GM23338 (cell line): ENCODE data around the gene HOXA11. TPM values are rescaled to one million over a fixed set of nuclear protein-coding genes. Genes with fewer than 3 reads are reported as not detected.
A peak's percentile ranks its signal among the peaks of the same experiment; 100 is the strongest.

Source experiments
- ATAC-seq: fragments of 200-7000 bp; cut with Tn5 transposase; 3 replicates; pipeline ENCODE4 v1.9.1; 2020
- DNase-seq: peaks from one replicate; pipeline ENCODE4 v3.0.0-alpha.2; 2015; ENCODE audit warnings: low spot score
- H2AFZ ChIP-seq: fragments of 200-600 bp; sonication (generic); 2 replicates; pipeline ENCODE4 v1.8.0; 2016; ENCODE audit warnings: antibody characterized with exemption, mild to moderate bottlenecking, moderate library complexity
- H3F3A ChIP-seq: fragments of 200-600 bp; sonication (generic); replicated peaks from 2 replicates; pipeline ENCODE4 v1.8.0; 2017; ENCODE audit warnings: antibody characterized with exemption, mixed run types, low read depth
- H3K27ac ChIP-seq: fragments of 200-600 bp; sonication (generic); 2 replicates; pipeline ENCODE4 v1.6.1; 2016; ENCODE audit warnings: low read depth
- H3K27me3 ChIP-seq: fragments of 200-600 bp; sonication (generic); 2 replicates; pipeline ENCODE4 v1.8.0; 2016; ENCODE audit warnings: mild to moderate bottlenecking, mixed run types, moderate library complexity; ENCODE audit not compliant: insufficient read depth
- H3K36me3 ChIP-seq: fragments of 200-600 bp; sonication (generic); 2 replicates; pipeline ENCODE4 v1.8.0; 2016; ENCODE audit warnings: mild to moderate bottlenecking; ENCODE audit not compliant: insufficient read depth
- H3K4me1 ChIP-seq: fragments of 200-600 bp; sonication (generic); 2 replicates; pipeline ENCODE4 v1.8.0; 2016; ENCODE audit warnings: mild to moderate bottlenecking, moderate library complexity; ENCODE audit not compliant: insufficient read depth
- H3K4me2 ChIP-seq: fragments of 200-600 bp; sonication (generic); 2 replicates; pipeline ENCODE4 v1.7.1; 2017; ENCODE audit warnings: mixed run types
- H3K4me3 ChIP-seq: fragments of 200-600 bp; sonication (generic); 2 replicates; pipeline ENCODE4 v1.6.1; 2016; ENCODE audit warnings: mixed run types
- H3K79me2 ChIP-seq: fragments of 200-600 bp; sonication (generic); replicated peaks from 2 replicates; pipeline ENCODE4 v1.8.0; 2017; ENCODE audit warnings: mild to moderate bottlenecking; ENCODE audit not compliant: insufficient read depth
- H3K9me2 ChIP-seq: fragments of 200-600 bp; sonication (generic); 2 replicates; pipeline ENCODE4 v1.8.0; 2017; ENCODE audit not compliant: insufficient read depth
- H4K20me1 ChIP-seq: fragments of 200-600 bp; sonication (generic); replicated peaks from 2 replicates; pipeline ENCODE4 v1.8.0; 2017; ENCODE audit warnings: mild to moderate bottlenecking; ENCODE audit not compliant: insufficient read depth
- H3K27ac Mint-ChIP-seq: 2 replicates; pipeline ENCODE4 v1.8.0; 2020; ENCODE audit warnings: inconsistent platforms, mild to moderate bottlenecking, moderate library complexity, mixed read lengths
- H3K27me3 Mint-ChIP-seq: 3 replicates; pipeline ENCODE4 v1.8.0; 2022; ENCODE audit warnings: low read depth, mild to moderate bottlenecking, moderate library complexity, mixed read lengths, inconsistent platforms; ENCODE audit not compliant: insufficient read depth, poor library complexity
- H3K36me3 Mint-ChIP-seq: 3 replicates; pipeline ENCODE4 v1.8.0; 2021; ENCODE audit warnings: low read depth, mild to moderate bottlenecking, inconsistent platforms, moderate library complexity, mixed read lengths
- H3K4me1 Mint-ChIP-seq: 3 replicates; pipeline ENCODE4 v1.8.0; 2020; ENCODE audit warnings: mild to moderate bottlenecking, inconsistent platforms, mixed read lengths
- H3K4me3 Mint-ChIP-seq: 3 replicates; pipeline ENCODE4 v1.8.0; 2021; ENCODE audit warnings: moderate library complexity, mild to moderate bottlenecking, inconsistent platforms, mixed read lengths
- H3K9me3 Mint-ChIP-seq: 3 replicates; pipeline ENCODE4 v1.8.0; 2020; ENCODE audit warnings: moderate library complexity, mild to moderate bottlenecking, inconsistent platforms, mixed read lengths
- CTCF ChIP-seq, 2 experiments: fragments of 200-600 bp in 1 of 2; sonication (generic) in 1 of 2; conservative IDR thresholded peaks; 2 replicates each; pipeline versions ENCODE4 v1.5.1 to v1.6.1; 2016 to 2017; ENCODE audit warnings: antibody characterized with exemption in 2 of 2, low read depth in 2 of 2, mild to moderate bottlenecking in 2 of 2, moderate library complexity in 1 of 2
- EZH2 ChIP-seq: fragments of 200-600 bp; sonication (generic); IDR thresholded peaks from one replicate; pipeline ENCODE4 v1.8.0; 2017; ENCODE audit warnings: antibody characterized with exemption, mild to moderate bottlenecking, low read depth; ENCODE audit not compliant: unreplicated experiment
- EZH2phosphoT487 ChIP-seq: fragments of 200-600 bp; sonication (generic); IDR thresholded peaks from one replicate; pipeline ENCODE4 v1.8.1; 2018; ENCODE audit warnings: antibody characterized with exemption; ENCODE audit not compliant: unreplicated experiment
- JUNB ChIP-seq: IDR thresholded peaks from one replicate; pipeline ENCODE4 v1.6.1; 2016; ENCODE audit warnings: antibody characterized with exemption; ENCODE audit not compliant: unreplicated experiment
- NANOG ChIP-seq: IDR thresholded peaks from 2 replicates; pipeline ENCODE4 v1.6.1; 2016; ENCODE audit warnings: antibody characterized with exemption, borderline replicate concordance
- POLR2AphosphoS5 ChIP-seq: IDR thresholded peaks from 2 replicates; pipeline ENCODE4 v1.6.1; 2016; ENCODE audit warnings: antibody characterized with exemption, low read depth
- polyA plus RNA-seq: library from polyadenylated mRNA; unstranded; fragments of >200 nt; fragmentation: Nextera tagmentation; extraction: Ambion mirVana; gene quantifications from 2 replicates; pipeline ENCODE4 v1.2.1, GENCODE V29; 2016
- total RNA-seq: library from RNA; depleted of rRNA; stranded (reverse); fragments of >200 nt; shearing (Covaris generic); gene quantifications from 2 replicates; pipeline ENCODE4 v1.2.3, GENCODE V29; 2014
- TF ChIP-seq, protein P1 (sequence below): IDR thresholded peaks from 2 replicates; pipeline ENCODE4 v1.6.1; 2016; ENCODE audit warnings: antibody characterized with exemption

HOXA11 gene
- total and polyA plus RNA-seq, 2 experiments from 2014 or later, result not detected

- H2AFZ ChIP-seq, result peak overlapping the region; percentile 10; the same call in 1 of the 2 replicates
- H3K4me3 ChIP-seq, result peak overlapping the region; percentile 50
- H3K36me3 ChIP-seq, result no peaks in the 10 kb centered on the region
- Mint-ChIP-seq H3K36me3 (no peaks in the 10 kb centered on the region), H3K4me1 (peaks cover 24% of the 10 kb centered on the region), H3K9me3 (no peaks in the 10 kb centered on the region; the same call in 2 of the 3 replicates), H3K27ac (no peak overlapping the region), H3K4me3 (peak overlapping the region; percentile 62), H3K27me3 (peaks cover 100% of the 10 kb centered on the region)
- H3F3A ChIP-seq, result peaks cover 34% of the 10 kb centered on the region
- H3K4me2 ChIP-seq, result peak overlapping the region; percentile 64
- peaks cover 47% of the 10 kb centered on the region for H3K4me1 ChIP-seq
- H3K27ac ChIP-seq, result no peak overlapping the region
- H4K20me1 ChIP-seq, result peaks cover 44% of the 10 kb centered on the region
- peaks cover 100% of the 10 kb centered on the region for H3K27me3 ChIP-seq
- DNase-seq (peak; percentile 69), ATAC-seq (peak; percentile 36)
- TF ChIP-seq POLR2AphosphoS5 (no peak), EZH2 (peak; percentile 32), EZH2phosphoT487 (peak; percentile 37), NANOG (no peak)
- no peaks in the 10 kb centered on the region for H3K79me2 ChIP-seq
- no peaks in the 10 kb centered on the region for H3K9me2 ChIP-seq
These were observed 28.6 kb upstream of the HOXA11 start for GRCh38 chr7:27213433-27214238.

- Histone ChIP-seq H3K4me2 (peak overlapping the region; percentile 64), H3K27me3 (peaks cover 100% of the 10 kb centered on the region), H3K79me2 (no peaks in the 10 kb centered on the region), H2AFZ (0 out of 2 replicates have a peak overlapping the region, but pooled peaks have one; percentile 10), H3K27ac (no peak overlapping the region), H4K20me1 (peaks cover 44% of the 10 kb centered on the region), H3K36me3 (no peaks in the 10 kb centered on the region), H3K4me1 (peaks cover 47% of the 10 kb centered on the region), H3K4me3 (peak overlapping the region; percentile 50), H3K9me2 (no peaks in the 10 kb centered on the region), H3F3A (peaks cover 40% of the 10 kb centered on the region)
- no peaks in the 10 kb centered on the region for H3K36me3 Mint-ChIP-seq
- peak overlapping the region; percentile 23; the same call in 2 of the 3 replicates for H3K4me3 Mint-ChIP-seq
- H3K4me1 Mint-ChIP-seq, result peaks cover 24% of the 10 kb centered on the region
- DNase-seq (peak; percentile 44), ATAC-seq (peak; percentile 13)
- no peak overlapping the region for H3K27ac Mint-ChIP-seq
- no peaks in the 10 kb centered on the region; the same call in 2 of the 3 replicates for H3K9me3 Mint-ChIP-seq
- H3K27me3 Mint-ChIP-seq, result peaks cover 100% of the 10 kb centered on the region
- no peak for TF ChIP-seq JUNB
- no peak for TF ChIP-seq CTCF (conservative IDR thresholded peaks at IDR 0.05; ENCODE audit: low read depth in 2 of 2)
- TF ChIP-seq, protein P1, sequence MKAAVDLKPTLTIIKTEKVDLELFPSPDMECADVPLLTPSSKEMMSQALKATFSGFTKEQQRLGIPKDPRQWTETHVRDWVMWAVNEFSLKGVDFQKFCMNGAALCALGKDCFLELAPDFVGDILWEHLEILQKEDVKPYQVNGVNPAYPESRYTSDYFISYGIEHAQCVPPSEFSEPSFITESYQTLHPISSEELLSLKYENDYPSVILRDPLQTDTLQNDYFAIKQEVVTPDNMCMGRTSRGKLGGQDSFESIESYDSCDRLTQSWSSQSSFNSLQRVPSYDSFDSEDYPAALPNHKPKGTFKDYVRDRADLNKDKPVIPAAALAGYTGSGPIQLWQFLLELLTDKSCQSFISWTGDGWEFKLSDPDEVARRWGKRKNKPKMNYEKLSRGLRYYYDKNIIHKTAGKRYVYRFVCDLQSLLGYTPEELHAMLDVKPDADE, result no peak
- peak; percentile 96 for TF ChIP-seq EZH2
- TF ChIP-seq EZH2phosphoT487, result peak; percentile 71
These were observed 27.7 kb upstream of the HOXA11 start for GRCh38 chr7:27212497-27213432.
